ENCODE data around the gene AGPS. TPM values are rescaled to one million over a fixed set of nuclear protein-coding genes. Genes with fewer than 3 reads are reported as not detected.

The AGPS gene
- polyA plus RNA-seq, 1 experiment, result 22.6 TPM

GRCh38 chr2:177531706-177532105, 139.1 kb downstream of the AGPS start:
- ChIA-PET POLR2A (no interaction called here), CTCF (interaction anchor here (3.5 kb wide), 1 partner anchor 42 kb away, joined by 14 read pairs; no protein-coding TSS in a partner anchor)
- DNase-seq (ENCODE audit: low read depth, low spot score), result no peak
- Histone ChIP-seq H3K9me3 (ENCODE audit: control insufficient read depth, insufficient read depth, low read length) (no peaks in the 10 kb centered on the region), H3K27me3 (ENCODE audit: control insufficient read depth, insufficient read depth, low read length) (no peaks in the 10 kb centered on the region), H3K27ac (ENCODE audit: low read depth, low read length) (no peak overlapping the region), H3K4me3 (ENCODE audit: low read depth, low read length) (no peak overlapping the region)
- no peak for TF ChIP-seq CTCF (IDR thresholded peaks at IDR 0.05; ENCODE audit: low read depth, low read length)

GRCh38 chr2:177532567-177532966, 140.0 kb downstream of the AGPS start:
- no peak overlapping the region for H3K27ac ChIP-seq (ENCODE audit: low read depth, low read length)
- CTCF ChIA-PET, result interaction anchor here (3.5 kb wide), 1 partner anchor 43 kb away, joined by 14 read pairs; no protein-coding TSS in a partner anchor

GRCh38 chr2:177533253-177533652, 140.7 kb downstream of the AGPS start:
- POLR2A ChIA-PET, result no interaction called here
- Histone ChIP-seq H3K27me3 (ENCODE audit: control insufficient read depth, insufficient read depth, low read length) (no peaks in the 10 kb centered on the region), H3K27ac (ENCODE audit: low read depth, low read length) (no peak overlapping the region), H3K4me3 (ENCODE audit: low read depth, low read length) (no peak overlapping the region), H3K9me3 (ENCODE audit: control insufficient read depth, insufficient read depth, low read length) (no peaks in the 10 kb centered on the region)
- no peak for TF ChIP-seq CTCF (IDR thresholded peaks at IDR 0.05; ENCODE audit: low read depth, low read length)
- CTCF ChIA-PET, result interaction anchor here (1.8 kb wide), 1 partner anchor 198 kb away, joined by 7 read pairs; no protein-coding TSS in a partner anchor
- no peak for DNase-seq (ENCODE audit: low read depth, low spot score)

More at GRCh38 chr2:177532567-177532966, 140.0 kb downstream of the AGPS start:
- no peak for DNase-seq (ENCODE audit: low read depth, low spot score)
- Histone ChIP-seq H3K9me3 (ENCODE audit: control insufficient read depth, insufficient read depth, low read length) (no peaks in the 10 kb centered on the region), H3K27me3 (ENCODE audit: control insufficient read depth, insufficient read depth, low read length) (no peaks in the 10 kb centered on the region), H3K4me3 (ENCODE audit: low read depth, low read length) (no peak overlapping the region)
- TF ChIP-seq CTCF (IDR thresholded peaks at IDR 0.05; ENCODE audit: low read depth, low read length), result no peak
- POLR2A ChIA-PET, result no interaction called here

- no peak for TF ChIP-seq CTCF (IDR thresholded peaks at IDR 0.05; ENCODE audit: low read depth, low read length)
- ChIA-PET POLR2A (no interaction called here), CTCF (interaction anchor here (0.5 to 1.5 kb wide), 3 partner anchors 45 to 118 kb away, joined by 4 to 5 read pairs (median 5); no protein-coding TSS in a partner anchor)
- Histone ChIP-seq H3K9me3 (ENCODE audit: control insufficient read depth, insufficient read depth, low read length) (no peaks in the 10 kb centered on the region), H3K4me3 (ENCODE audit: low read depth, low read length) (no peak overlapping the region), H3K27me3 (ENCODE audit: control insufficient read depth, insufficient read depth, low read length) (no peaks in the 10 kb centered on the region), H3K27ac (ENCODE audit: low read depth, low read length) (no peak overlapping the region)
- no peak for DNase-seq (ENCODE audit: low read depth, low spot score)
Observed at GRCh38 chr2:177535000-177535399, 142.4 kb downstream of the AGPS start.

- no peak for DNase-seq (ENCODE audit: low read depth, low spot score)
- TF ChIP-seq CTCF (IDR thresholded peaks at IDR 0.05; ENCODE audit: low read depth, low read length), result no peak
- POLR2A ChIA-PET, result no interaction called here
Observed at GRCh38 chr2:177535958-177536504, 143.5 kb downstream of the AGPS start.

More at GRCh38 chr2:177535958-177536504, 143.5 kb downstream of the AGPS start:
- H3K4me3 ChIP-seq (ENCODE audit: low read depth, low read length), result no peak overlapping the region
- H3K9me3 ChIP-seq (ENCODE audit: control insufficient read depth, insufficient read depth, low read length), result no peaks in the 10 kb centered on the region
- H3K27me3 ChIP-seq (ENCODE audit: control insufficient read depth, insufficient read depth, low read length), result no peaks in the 10 kb centered on the region
- no peak overlapping the region for H3K27ac ChIP-seq (ENCODE audit: low read depth, low read length)
- CTCF ChIA-PET, result interaction anchor here (1.4 to 1.5 kb wide), 2 partner anchors 46 to 68 kb away, joined by 5 read pairs; no protein-coding TSS in a partner anchor

Measured in AG04450 (cell line).